Cerebellar nuclear complex (tissue), 1 donor: ENCODE results near the gene POMZP3.
"Not testable (repeated sequence)": the region's sequence is repeated elsewhere in the genome, so short reads cannot be mapped to it uniquely, and the experiment has no call there.

Source experiments
- DNase-seq, 2 experiments: peaks; one replicate each; lab custom pipeline; 2025; lab: John Stamatoyannopoulos, UW

The POMZP3 gene

DNA sequence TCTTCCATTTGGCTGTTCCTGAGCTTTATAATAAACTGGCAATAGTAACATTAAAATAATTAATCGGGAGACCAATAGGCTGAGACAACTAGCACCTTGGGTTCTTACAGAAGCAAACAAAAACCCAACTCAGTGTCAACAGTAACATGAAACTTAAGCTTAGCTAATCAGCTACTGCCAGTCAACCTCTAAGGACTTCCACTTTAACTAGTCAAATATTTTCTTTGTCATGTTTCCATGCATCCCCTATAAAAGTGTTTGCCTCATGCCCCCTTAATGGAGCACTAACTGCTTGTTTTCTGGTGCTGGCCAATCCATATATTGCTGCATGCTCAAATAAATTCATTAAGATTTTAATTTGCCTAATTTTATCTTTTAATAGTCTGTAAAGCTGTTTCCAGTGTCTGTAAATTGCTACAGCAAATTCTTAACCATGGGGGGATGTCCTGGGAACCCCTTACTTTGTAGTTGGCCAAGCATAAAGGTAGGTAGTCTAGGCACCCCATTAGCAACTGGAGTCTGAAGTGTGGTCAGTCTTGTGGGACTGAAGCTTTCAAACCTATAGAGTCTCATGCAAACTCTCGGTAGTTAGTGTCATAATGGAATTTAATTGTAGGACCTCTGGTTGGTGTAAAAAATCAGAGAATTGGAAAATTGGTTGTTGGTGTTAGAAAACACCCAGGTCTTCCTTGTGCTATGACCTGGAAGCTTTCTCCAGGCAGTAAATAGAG lies 40.3 kb downstream of the POMZP3 start:
- DNase-seq: not testable (repeated sequence)

- not testable (repeated sequence) for DNase-seq
Observed at GRCh38 chr7:76583636-76584281, 43.3 kb downstream of the POMZP3 start.

- not testable (repeated sequence) for DNase-seq
Observed at GRCh38 chr7:76582848-76583631, 44.0 kb downstream of the POMZP3 start.

DNA sequence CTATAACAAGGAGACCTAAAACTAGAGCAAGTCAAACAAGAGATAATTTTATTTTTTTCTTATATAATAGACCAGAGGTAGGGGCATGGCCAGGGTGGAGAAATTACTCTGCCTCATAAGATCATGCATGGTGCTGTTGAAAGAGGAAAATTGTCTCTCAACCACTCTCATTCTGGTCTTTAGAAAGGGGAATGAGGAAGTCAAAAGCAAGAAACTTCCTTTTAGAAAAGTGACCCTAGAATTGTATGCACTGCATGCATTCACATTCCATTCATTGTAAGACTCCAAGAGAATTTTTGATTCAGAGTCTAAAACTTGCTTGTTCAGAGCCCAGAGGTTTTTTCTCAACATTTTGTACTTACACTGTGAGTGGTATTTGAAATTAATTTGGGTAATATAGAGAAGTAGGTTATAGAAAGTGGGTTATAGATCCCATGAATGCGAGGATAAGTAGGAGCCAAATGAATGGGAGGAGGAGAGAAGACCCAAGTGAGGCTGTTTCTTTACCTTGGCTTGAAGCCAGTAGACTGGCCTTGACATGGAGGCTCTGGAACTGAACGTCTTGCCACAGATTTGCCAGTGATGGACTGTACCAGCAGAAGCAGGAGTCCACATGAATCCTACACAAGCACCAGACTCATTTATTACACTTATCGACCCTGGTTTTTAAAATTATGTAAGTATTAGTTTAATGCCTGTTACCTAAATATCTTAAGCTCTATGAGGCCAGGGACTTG lies 51.0 kb downstream of the POMZP3 start:
- DNase-seq: not testable (repeated sequence)

DNA sequence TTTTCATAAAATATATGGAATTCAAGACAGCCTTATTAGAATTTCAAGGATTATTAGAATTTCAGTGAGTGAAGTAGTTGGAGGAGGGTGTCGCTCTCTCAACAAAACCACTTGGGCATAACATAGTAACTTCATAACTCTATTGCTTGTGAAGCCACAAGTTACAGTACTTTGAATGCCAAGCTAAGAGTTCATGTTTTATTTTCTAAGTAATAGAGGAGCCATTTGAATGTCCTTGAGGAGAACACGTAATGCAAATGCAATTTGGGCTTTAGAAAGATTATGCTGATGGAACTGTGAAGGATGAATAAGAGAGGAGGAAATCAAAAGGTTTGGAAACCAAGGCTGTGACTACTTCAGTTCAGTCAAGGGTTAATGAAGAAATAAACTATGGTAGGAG lies 51.6 kb downstream of the POMZP3 start:
- DNase-seq: not testable (repeated sequence)

DNA sequence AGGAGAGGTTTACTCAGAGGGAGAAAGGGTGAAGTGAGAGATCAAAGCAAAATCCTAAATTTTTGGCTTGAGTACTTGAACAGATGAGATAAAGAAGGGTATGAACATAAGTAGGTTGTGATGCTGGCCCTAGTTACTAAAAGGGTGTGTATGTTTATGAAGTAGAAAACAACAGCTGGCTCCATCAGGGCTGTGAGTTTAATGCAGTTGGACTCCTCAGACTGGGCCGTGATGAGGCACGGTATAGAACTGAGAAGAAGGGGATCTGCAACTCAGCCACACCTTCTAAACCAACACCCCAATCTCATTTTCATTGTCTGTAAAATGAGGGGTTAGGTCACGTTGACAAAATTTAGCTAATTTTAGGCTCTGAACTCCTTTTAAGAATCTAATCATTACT lies 54.8 kb downstream of the POMZP3 start:
- not testable (repeated sequence) for DNase-seq

- not testable (repeated sequence) for DNase-seq
Observed at GRCh38 chr7:76570324-76570775, 56.7 kb downstream of the POMZP3 start.

- DNase-seq: not testable (repeated sequence)
Observed at GRCh38 chr7:76568742-76569141, 58.3 kb downstream of the POMZP3 start.

DNA sequence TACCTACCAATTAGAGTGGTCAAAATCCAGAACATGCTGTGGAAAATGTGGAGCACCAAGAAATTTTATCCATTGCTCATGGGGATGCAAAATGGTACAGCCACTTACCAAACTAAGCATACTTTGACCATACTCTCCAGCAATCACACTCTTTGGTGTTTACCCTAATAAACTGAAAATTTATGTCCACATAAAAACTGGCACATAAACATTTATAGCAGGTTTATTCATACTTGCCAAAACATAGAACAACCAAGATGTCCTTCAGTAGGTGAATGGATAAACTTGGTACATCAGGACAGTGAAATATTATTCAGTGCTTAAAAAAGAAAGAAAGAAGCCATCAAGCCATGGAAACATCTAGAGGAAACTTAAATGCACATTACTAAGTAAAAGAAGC lies 59.3 kb downstream of the POMZP3 start:
- not testable (repeated sequence) for DNase-seq

DNA sequence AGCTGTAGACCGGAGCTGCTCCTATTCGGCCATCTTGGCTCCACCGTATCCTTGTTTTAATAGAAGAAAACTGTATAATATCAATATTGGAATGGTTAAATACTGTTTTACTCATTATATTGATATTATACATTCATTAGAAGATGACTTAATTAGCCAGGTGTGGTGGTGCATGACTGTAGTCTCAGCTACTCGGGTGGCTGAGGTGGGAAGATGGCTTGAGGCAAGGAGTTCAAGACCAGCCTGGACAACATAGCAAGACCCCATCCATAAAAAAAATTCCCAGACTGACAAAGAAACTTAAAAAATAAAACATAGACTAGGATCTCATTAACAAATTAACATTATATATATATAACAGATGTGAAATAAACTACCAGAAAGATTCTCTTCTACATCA lies 59.8 kb downstream of the POMZP3 start:
- DNase-seq: not testable (repeated sequence)

GRCh38 chr7:76565001-76565400 lies 62.1 kb downstream of the POMZP3 start:
- DNase-seq: not testable (repeated sequence)

DNA sequence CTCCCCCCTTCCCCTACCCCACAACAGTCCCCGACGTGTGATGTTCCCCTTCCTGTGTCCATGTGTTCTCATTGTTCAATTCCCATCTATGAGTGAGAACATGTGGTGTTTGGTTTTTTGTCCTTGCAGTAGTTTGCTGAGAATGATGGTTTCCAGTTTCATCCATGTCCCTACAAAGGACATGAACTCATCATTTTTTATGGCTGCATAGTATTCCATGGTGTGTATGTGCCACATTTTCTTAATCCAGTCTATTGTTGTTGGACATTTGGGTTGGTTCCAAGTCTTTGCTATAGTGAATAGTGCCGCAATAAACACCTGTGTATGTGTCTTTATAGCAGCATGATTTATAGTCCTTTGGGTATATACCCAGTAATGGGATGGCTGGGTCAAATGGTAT lies 65.7 kb downstream of the POMZP3 start:
- not testable (repeated sequence) for DNase-seq

DNA sequence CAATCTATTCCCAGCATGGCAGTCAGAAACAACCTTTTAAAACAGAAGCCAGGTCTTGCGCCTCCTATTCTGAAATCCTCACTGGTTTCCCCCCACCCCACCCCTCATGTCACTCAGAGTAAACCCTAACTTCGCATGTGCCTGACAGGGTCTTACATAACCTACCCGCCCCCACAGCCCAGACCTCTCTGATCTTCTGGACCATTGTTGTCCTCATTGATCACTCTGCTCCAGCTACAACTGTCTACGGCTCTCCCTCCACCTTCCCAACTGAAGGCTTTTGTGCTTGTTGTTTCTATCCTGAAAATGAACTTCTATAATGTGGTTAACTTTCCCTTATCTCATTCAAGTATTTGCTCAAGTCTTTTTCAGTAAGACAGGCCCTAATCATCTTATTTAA lies 66.9 kb downstream of the POMZP3 start:
- DNase-seq: not testable (repeated sequence)
